SK-N-DZ (cell line): ENCODE data around the gene CDH13.

ENCODE experiments used
- DNase-seq: peaks from one replicate; pipeline ENCODE4 v3.0.0-alpha.2; 2015; ENCODE audit warnings: low spot score

The CDH13 gene

GRCh38 chr16:83160287-83161020 is 533.7 kb downstream of the CDH13 start:
- no peak for DNase-seq

- DNase-seq, result no peak
Measured at GRCh38 chr16:83162791-83163190, 536.0 kb downstream of the CDH13 start.

- no peak for DNase-seq
Measured at GRCh38 chr16:83164816-83165215, 538.0 kb downstream of the CDH13 start.

- DNase-seq, result no peak
Measured at GRCh38 chr16:83171396-83171795, 544.6 kb downstream of the CDH13 start.

GRCh38 chr16:83174671-83175070 is 547.9 kb downstream of the CDH13 start:
- no peak for DNase-seq

- no peak for DNase-seq
Measured at GRCh38 chr16:83176802-83177201, 550.0 kb downstream of the CDH13 start.

- no peak for DNase-seq
Measured at GRCh38 chr16:83185902-83186301, 559.1 kb downstream of the CDH13 start.

- DNase-seq, result no peak
Measured at GRCh38 chr16:83187405-83187804, 560.6 kb downstream of the CDH13 start.

- DNase-seq, result no peak
Measured at GRCh38 chr16:83196796-83197195, 570.0 kb downstream of the CDH13 start.

- DNase-seq, result no peak
Measured at GRCh38 chr16:83197450-83197849, 570.7 kb downstream of the CDH13 start.

GRCh38 chr16:83198977-83199376 is 572.2 kb downstream of the CDH13 start:
- DNase-seq, result no peak

GRCh38 chr16:83200005-83200779 is 573.4 kb downstream of the CDH13 start:
- DNase-seq, result no peak

GRCh38 chr16:83201748-83202147 is 575.0 kb downstream of the CDH13 start:
- DNase-seq, result no peak

- no peak for DNase-seq
Measured at GRCh38 chr16:83205896-83206295, 579.1 kb downstream of the CDH13 start.

GRCh38 chr16:83206426-83206825 is 579.7 kb downstream of the CDH13 start:
- no peak for DNase-seq

- DNase-seq, result no peak
Measured at GRCh38 chr16:83211711-83212110, 584.9 kb downstream of the CDH13 start.

GRCh38 chr16:83212301-83212841 is 585.6 kb downstream of the CDH13 start:
- DNase-seq, result no peak

GRCh38 chr16:83214671-83215070 is 587.9 kb downstream of the CDH13 start:
- no peak for DNase-seq

GRCh38 chr16:83215406-83216001 is 588.7 kb downstream of the CDH13 start:
- no peak for DNase-seq

GRCh38 chr16:83219285-83219684 is 592.5 kb downstream of the CDH13 start:
- no peak for DNase-seq

GRCh38 chr16:83220066-83220465 is 593.3 kb downstream of the CDH13 start:
- DNase-seq, result no peak

- DNase-seq, result no peak
Measured at GRCh38 chr16:83224642-83225041, 597.9 kb downstream of the CDH13 start.
